Neuron (in vitro differentiated cells): Measurements from ENCODE around the gene EPOP.
A peak's percentile ranks its signal among the peaks of the same experiment; 100 is the strongest.

Experiments
- H2AFZ ChIP-seq: one replicate; pipeline ENCODE4 v1.6.1; 2013; ENCODE audit warnings: low read depth, mild to moderate bottlenecking, inconsistent platforms, low read length, moderate library complexity
- H3K27me3 ChIP-seq: one replicate; pipeline ENCODE4 v1.6.1; 2013; ENCODE audit warnings: low read length; ENCODE audit not compliant: insufficient read depth
- H3K36me3 ChIP-seq: one replicate; pipeline ENCODE4 v1.6.1; 2013; ENCODE audit warnings: low read length; ENCODE audit not compliant: insufficient read depth
- H3K4me1 ChIP-seq: one replicate; pipeline ENCODE4 v1.6.1; 2013; ENCODE audit warnings: low read length; ENCODE audit not compliant: insufficient read depth
- H3K4me3 ChIP-seq: 2 replicates; pipeline ENCODE4 v1.5.1; 2013; ENCODE audit warnings: mild to moderate bottlenecking, low read length, moderate library complexity
- H3K9me3 ChIP-seq: one replicate; pipeline ENCODE4 v1.6.1; 2013; ENCODE audit warnings: low read length

Gene EPOP

GRCh38 chr17:38702916-38703741 lies 28.4 kb upstream of the EPOP start:
- H3K4me1 ChIP-seq, result peaks cover 30% of the 10 kb centered on the region
- peaks cover 9% of the 10 kb centered on the region for H3K36me3 ChIP-seq
- peak overlapping the region; percentile 85 for H3K4me3 ChIP-seq
- no peaks in the 10 kb centered on the region for H3K27me3 ChIP-seq
- peak overlapping the region; percentile 80 for H2AFZ ChIP-seq
- H3K9me3 ChIP-seq, result no peaks in the 10 kb centered on the region

- Histone ChIP-seq H2AFZ (peak overlapping the region; percentile 80), H3K4me3 (peak overlapping the region; percentile 85), H3K27me3 (no peaks in the 10 kb centered on the region), H3K36me3 (peaks cover 2% of the 10 kb centered on the region), H3K9me3 (no peaks in the 10 kb centered on the region), H3K4me1 (peaks cover 30% of the 10 kb centered on the region)
These were observed 27.6 kb upstream of the EPOP start for GRCh38 chr17:38702166-38702915.

- Histone ChIP-seq H3K36me3 (no peaks in the 10 kb centered on the region), H3K27me3 (peaks cover 4% of the 10 kb centered on the region), H3K4me3 (peak overlapping the region; percentile 85), H3K9me3 (no peaks in the 10 kb centered on the region), H2AFZ (peak overlapping the region; percentile 80), H3K4me1 (peaks cover 27% of the 10 kb centered on the region)
These were observed 26.9 kb upstream of the EPOP start for GRCh38 chr17:38701504-38702165.

- Histone ChIP-seq H3K4me3 (no peak overlapping the region), H3K27me3 (peaks cover 6% of the 10 kb centered on the region), H2AFZ (no peak overlapping the region), H3K36me3 (no peaks in the 10 kb centered on the region), H3K4me1 (peaks cover 23% of the 10 kb centered on the region), H3K9me3 (no peaks in the 10 kb centered on the region)
These were observed 24.0 kb upstream of the EPOP start for GRCh38 chr17:38698760-38699159.

GRCh38 chr17:38697061-38697820 lies 22.5 kb upstream of the EPOP start:
- H3K4me3 ChIP-seq, result no peak overlapping the region
- no peak overlapping the region for H2AFZ ChIP-seq
- H3K36me3 ChIP-seq, result no peaks in the 10 kb centered on the region
- H3K9me3 ChIP-seq, result no peaks in the 10 kb centered on the region
- peaks cover 6% of the 10 kb centered on the region for H3K27me3 ChIP-seq
- peaks cover 16% of the 10 kb centered on the region for H3K4me1 ChIP-seq

GRCh38 chr17:38693700-38694329 lies 19.1 kb upstream of the EPOP start:
- no peaks in the 10 kb centered on the region for H3K36me3 ChIP-seq
- no peaks in the 10 kb centered on the region for H3K9me3 ChIP-seq
- H3K4me1 ChIP-seq, result peaks cover 11% of the 10 kb centered on the region
- no peak overlapping the region for H3K4me3 ChIP-seq
- no peak overlapping the region for H2AFZ ChIP-seq
- peaks cover 14% of the 10 kb centered on the region for H3K27me3 ChIP-seq

- Histone ChIP-seq H3K4me3 (no peak overlapping the region), H3K27me3 (peaks cover 8% of the 10 kb centered on the region), H3K4me1 (peaks cover 11% of the 10 kb centered on the region), H3K9me3 (no peaks in the 10 kb centered on the region), H2AFZ (no peak overlapping the region), H3K36me3 (no peaks in the 10 kb centered on the region)
These were observed 16.4 kb upstream of the EPOP start for GRCh38 chr17:38691154-38691553.

- Histone ChIP-seq H2AFZ (no peak overlapping the region), H3K4me1 (peaks cover 11% of the 10 kb centered on the region), H3K36me3 (no peaks in the 10 kb centered on the region), H3K27me3 (peaks cover 8% of the 10 kb centered on the region), H3K9me3 (no peaks in the 10 kb centered on the region), H3K4me3 (no peak overlapping the region)
These were observed 15.6 kb upstream of the EPOP start for GRCh38 chr17:38690386-38690785.

- H2AFZ ChIP-seq, result no peak overlapping the region
- no peaks in the 10 kb centered on the region for H3K9me3 ChIP-seq
- no peak overlapping the region for H3K4me3 ChIP-seq
- no peaks in the 10 kb centered on the region for H3K4me1 ChIP-seq
- peaks cover 8% of the 10 kb centered on the region for H3K27me3 ChIP-seq
- no peaks in the 10 kb centered on the region for H3K36me3 ChIP-seq
These were observed 12.5 kb upstream of the EPOP start for GRCh38 chr17:38687286-38687685.

- peaks cover 4% of the 10 kb centered on the region for H3K27me3 ChIP-seq
- no peaks in the 10 kb centered on the region for H3K9me3 ChIP-seq
- no peak overlapping the region for H2AFZ ChIP-seq
- H3K36me3 ChIP-seq, result no peaks in the 10 kb centered on the region
- H3K4me3 ChIP-seq, result no peak overlapping the region
- no peaks in the 10 kb centered on the region for H3K4me1 ChIP-seq
These were observed 10.7 kb upstream of the EPOP start for GRCh38 chr17:38685491-38685890.

- H3K9me3 ChIP-seq, result no peaks in the 10 kb centered on the region
- no peak overlapping the region for H2AFZ ChIP-seq
- no peak overlapping the region for H3K4me3 ChIP-seq
- H3K4me1 ChIP-seq, result no peaks in the 10 kb centered on the region
- H3K36me3 ChIP-seq, result no peaks in the 10 kb centered on the region
- no peaks in the 10 kb centered on the region for H3K27me3 ChIP-seq
These were observed 6.3 kb upstream of the EPOP start for GRCh38 chr17:38681096-38681495.

GRCh38 chr17:38677819-38678218 lies 3.1 kb upstream of the EPOP start:
- H3K4me1 ChIP-seq, result peaks cover 6% of the 10 kb centered on the region
- H3K36me3 ChIP-seq, result no peaks in the 10 kb centered on the region
- no peak overlapping the region for H2AFZ ChIP-seq
- H3K4me3 ChIP-seq, result no peak overlapping the region
- peaks cover 15% of the 10 kb centered on the region for H3K27me3 ChIP-seq
- no peaks in the 10 kb centered on the region for H3K9me3 ChIP-seq
